GM19452 (cell line): ENCODE data around the gene ST7.

Source experiments
- ATAC-seq: cut with Tn5 transposase; IDR thresholded peaks from one replicate; pipeline ENCODE4 v1.9.1; 2021; ENCODE audit not compliant: unreplicated experiment

The ST7 gene

GRCh38 chr7:117087639-117088396, 134.5 kb downstream of the ST7 start:
- ATAC-seq: no peak

GRCh38 chr7:117088623-117089194, 135.4 kb downstream of the ST7 start:
- ATAC-seq: no peak

- no peak for ATAC-seq
Measured at GRCh38 chr7:117090791-117091190, 137.5 kb downstream of the ST7 start.

- no peak for ATAC-seq
Measured at GRCh38 chr7:117091721-117092120, 138.4 kb downstream of the ST7 start.

GRCh38 chr7:117092785-117093184, 139.5 kb downstream of the ST7 start:
- no peak for ATAC-seq

GRCh38 chr7:117094457-117094856, 141.2 kb downstream of the ST7 start:
- ATAC-seq: no peak

- ATAC-seq: no peak
Measured at GRCh38 chr7:117095055-117095454, 141.8 kb downstream of the ST7 start.

- no peak for ATAC-seq
Measured at GRCh38 chr7:117096330-117096729, 143.0 kb downstream of the ST7 start.

GRCh38 chr7:117096942-117097341, 143.6 kb downstream of the ST7 start:
- ATAC-seq: no peak

GRCh38 chr7:117097860-117098259, 144.6 kb downstream of the ST7 start:
- no peak for ATAC-seq

- no peak for ATAC-seq
Measured at GRCh38 chr7:117098457-117098856, 145.2 kb downstream of the ST7 start.

- ATAC-seq: no peak
Measured at GRCh38 chr7:117101026-117101425, 147.7 kb downstream of the ST7 start.

GRCh38 chr7:117110480-117111315, 157.4 kb downstream of the ST7 start:
- peak; percentile 98 for ATAC-seq

- no peak for ATAC-seq
Measured at GRCh38 chr7:117111535-117111934, 158.2 kb downstream of the ST7 start.

GRCh38 chr7:117112640-117113039, 159.3 kb downstream of the ST7 start:
- no peak for ATAC-seq

GRCh38 chr7:117113871-117114270, 160.6 kb downstream of the ST7 start:
- ATAC-seq: no peak

- no peak for ATAC-seq
Measured at GRCh38 chr7:117114272-117114671, 161.0 kb downstream of the ST7 start.

GRCh38 chr7:117116211-117116610, 162.9 kb downstream of the ST7 start:
- ATAC-seq: no peak

GRCh38 chr7:117117172-117117571, 163.9 kb downstream of the ST7 start:
- no peak for ATAC-seq

GRCh38 chr7:117118579-117119180, 165.4 kb downstream of the ST7 start:
- no peak for ATAC-seq

- no peak for ATAC-seq
Measured at GRCh38 chr7:117119192-117119924, 166.1 kb downstream of the ST7 start.
